Endodermal cell (in vitro differentiated cells): Measurements from ENCODE around the gene TMEM101. TPM values are rescaled to one million over a fixed set of nuclear protein-coding genes. Genes with fewer than 3 reads are reported as not detected.
"Not testable (repeated sequence)": the region's sequence is repeated elsewhere in the genome, so short reads cannot be mapped to it uniquely, and the experiment has no call there.

Experiments
- DNase-seq: peaks from one replicate; pipeline ENCODE4 v3.0.0-alpha.2; 2017
- H3K27ac ChIP-seq: 2 replicates; pipeline ENCODE4 v1.5.1; 2013; ENCODE audit warnings: mild to moderate bottlenecking, low read depth, low read length, moderate library complexity
- H3K27me3 ChIP-seq: 2 replicates; pipeline ENCODE4 v1.6.1; 2013; ENCODE audit warnings: mild to moderate bottlenecking, low read length, moderate library complexity; ENCODE audit not compliant: insufficient read depth, control insufficient read depth, poor library complexity, severe bottlenecking
- H3K36me3 ChIP-seq: 2 replicates; pipeline ENCODE4 v1.7.0; 2013; ENCODE audit warnings: mild to moderate bottlenecking, low read length, moderate library complexity; ENCODE audit not compliant: control insufficient read depth, insufficient read depth
- H3K4me1 ChIP-seq: one replicate; pipeline ENCODE4 v1.7.0; 2013; ENCODE audit warnings: low read length; ENCODE audit not compliant: control insufficient read depth, insufficient read depth
- H3K4me3 ChIP-seq: 2 replicates; pipeline ENCODE4 v1.5.1; 2013; ENCODE audit warnings: mild to moderate bottlenecking, low read length, moderate library complexity
- H3K9ac ChIP-seq: 2 replicates; pipeline ENCODE4 v1.6.1; 2013; ENCODE audit warnings: mild to moderate bottlenecking, low read length, moderate library complexity; ENCODE audit not compliant: poor library complexity, severe bottlenecking; ENCODE audit errors: extremely low read depth
- H3K9me3 ChIP-seq: 2 replicates; pipeline ENCODE4 v1.6.1; 2013; ENCODE audit warnings: mild to moderate bottlenecking, low read length, moderate library complexity; ENCODE audit not compliant: control insufficient read depth
- H3K27ac Mint-ChIP-seq: 2 replicates; pipeline ENCODE4 v1.8.0; 2020; ENCODE audit warnings: mixed read lengths
- H3K27me3 Mint-ChIP-seq: 2 replicates; pipeline ENCODE4 v1.8.0; 2021; ENCODE audit warnings: mild to moderate bottlenecking, mixed read lengths; ENCODE audit not compliant: insufficient read depth
- H3K36me3 Mint-ChIP-seq: 2 replicates; pipeline ENCODE4 v1.8.0; 2020; ENCODE audit warnings: low read depth, mixed read lengths
- H3K4me1 Mint-ChIP-seq: 2 replicates; pipeline ENCODE4 v1.8.0; 2020; ENCODE audit warnings: mixed read lengths
- H3K4me3 Mint-ChIP-seq: 2 replicates; pipeline ENCODE4 v1.8.0; 2020; ENCODE audit warnings: mild to moderate bottlenecking, moderate library complexity, mixed read lengths
- H3K9me3 Mint-ChIP-seq: 2 replicates; pipeline ENCODE4 v1.8.0; 2020; ENCODE audit warnings: mild to moderate bottlenecking, mixed read lengths
- CTCF ChIP-seq: fragments of 200-600 bp; sonication (generic); conservative IDR thresholded peaks from 2 replicates; pipeline ENCODE4 v1.5.0; 2021; ENCODE audit warnings: antibody characterized with exemption, mild to moderate bottlenecking
- WGBS, 2 experiments: methylation state at CpG; one replicate each; pipeline versions ENCODE4 v1.1.5 to v1.1.7; 2013; ENCODE audit warnings: missing lambda C conversion rate in 2 of 2, mixed read lengths in 1 of 2; ENCODE audit not compliant: insufficient coverage in 1 of 2, insufficient read length in 1 of 2; 5-methylcytosine and 5-hydroxymethylcytosine counted together
- total RNA-seq, 2 donors: library from RNA; stranded (reverse); fragmentation: NEBNext Ultra II Directional in 1 of 2; extraction: Animal tissue kit (Norgen Biotek cat#: 25700) in 1 of 2; gene quantifications; 2 replicates in 1 of 2; 3 replicates in 1 of 2; pipeline ENCODE4 v1.2.1, GENCODE V29; 2021

TMEM101 gene
- total RNA-seq, 2 donors from 2014 or later = 27.2 to 27.7 TPM

- no peak overlapping the region for H3K27ac ChIP-seq
- no peak overlapping the region for H3K9ac ChIP-seq
- no peaks in the 10 kb centered on the region for H3K27me3 ChIP-seq
- H3K36me3 ChIP-seq = peaks cover 84% of the 10 kb centered on the region
- Mint-ChIP-seq H3K27ac (peak overlapping the region; percentile 12), H3K27me3 (no peaks in the 10 kb centered on the region), H3K4me1 (no peaks in the 10 kb centered on the region), H3K36me3 (peaks cover 52% of the 10 kb centered on the region), H3K9me3 (no peaks in the 10 kb centered on the region), H3K4me3 (no peak overlapping the region)
- H3K4me3 ChIP-seq = no peak overlapping the region
- DNase-seq = no peak
- H3K9me3 ChIP-seq = no peaks in the 10 kb centered on the region
- no peaks in the 10 kb centered on the region for H3K4me1 ChIP-seq
- TF ChIP-seq CTCF = no peak
- 90 to 96% methylated on average over 2 to 3 of the region's 3 CpGs for WGBS, 2 experiments
Measured at GRCh38 chr17:44053125-44053872, 38.5 kb upstream of the TMEM101 start.

GRCh38 chr17:44049294-44050060 is 34.7 kb upstream of the TMEM101 start:
- no peak for TF ChIP-seq CTCF
- Histone ChIP-seq H3K36me3 (peaks cover 76% of the 10 kb centered on the region), H3K4me1 (no peaks in the 10 kb centered on the region), H3K9me3 (no peaks in the 10 kb centered on the region), H3K27ac (no peak overlapping the region), H3K4me3 (no peak overlapping the region), H3K9ac (no peak overlapping the region), H3K27me3 (no peaks in the 10 kb centered on the region)
- peaks cover 2% of the 10 kb centered on the region for H3K4me1 Mint-ChIP-seq
- H3K27ac Mint-ChIP-seq = no peak overlapping the region
- no peaks in the 10 kb centered on the region for H3K27me3 Mint-ChIP-seq
- H3K4me3 Mint-ChIP-seq = no peak overlapping the region
- no peaks in the 10 kb centered on the region for H3K9me3 Mint-ChIP-seq
- DNase-seq = no peak
- H3K36me3 Mint-ChIP-seq = peaks cover 66% of the 10 kb centered on the region
- 93 to 96% methylated on average over 7 to 9 of the region's 9 CpGs for WGBS, 2 experiments

DNA sequence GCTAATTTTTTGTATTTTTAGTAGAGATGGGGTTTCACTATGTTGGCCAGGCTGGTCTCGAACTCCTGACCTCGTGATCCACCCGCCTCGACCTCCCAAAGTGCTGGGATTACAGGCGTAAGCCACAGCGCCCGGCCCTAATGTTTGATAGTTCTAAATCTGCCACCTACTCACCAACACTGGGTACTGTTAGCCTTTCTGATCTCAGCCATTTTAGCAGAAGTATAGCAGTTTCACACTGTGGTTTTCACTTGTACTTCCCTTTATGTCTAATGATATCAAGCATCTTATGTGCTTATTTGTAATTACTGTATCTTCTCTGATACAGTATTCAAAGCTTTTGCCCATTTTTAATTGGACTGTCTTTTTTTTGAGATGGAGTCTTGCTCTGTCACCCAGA is 32.1 kb upstream of the TMEM101 start:
- H3K27me3 Mint-ChIP-seq, H3K27ac ChIP-seq, H3K27ac Mint-ChIP-seq, H3K9me3 Mint-ChIP-seq, H3K9ac ChIP-seq, H3K27me3 ChIP-seq, H3K4me1 Mint-ChIP-seq, H3K9me3 ChIP-seq, H3K4me3 ChIP-seq, H3K4me3 Mint-ChIP-seq, DNase-seq, H3K4me1 ChIP-seq: not testable (repeated sequence)
- peaks cover 54% of the 10 kb centered on the region for H3K36me3 Mint-ChIP-seq
- WGBS, 2 experiments = 96 to 98% methylated on average over 6 to 7 of the region's 7 CpGs
- peaks cover 65% of the 10 kb centered on the region for H3K36me3 ChIP-seq
